ENCODE results near the gene ANK3.

DNA sequence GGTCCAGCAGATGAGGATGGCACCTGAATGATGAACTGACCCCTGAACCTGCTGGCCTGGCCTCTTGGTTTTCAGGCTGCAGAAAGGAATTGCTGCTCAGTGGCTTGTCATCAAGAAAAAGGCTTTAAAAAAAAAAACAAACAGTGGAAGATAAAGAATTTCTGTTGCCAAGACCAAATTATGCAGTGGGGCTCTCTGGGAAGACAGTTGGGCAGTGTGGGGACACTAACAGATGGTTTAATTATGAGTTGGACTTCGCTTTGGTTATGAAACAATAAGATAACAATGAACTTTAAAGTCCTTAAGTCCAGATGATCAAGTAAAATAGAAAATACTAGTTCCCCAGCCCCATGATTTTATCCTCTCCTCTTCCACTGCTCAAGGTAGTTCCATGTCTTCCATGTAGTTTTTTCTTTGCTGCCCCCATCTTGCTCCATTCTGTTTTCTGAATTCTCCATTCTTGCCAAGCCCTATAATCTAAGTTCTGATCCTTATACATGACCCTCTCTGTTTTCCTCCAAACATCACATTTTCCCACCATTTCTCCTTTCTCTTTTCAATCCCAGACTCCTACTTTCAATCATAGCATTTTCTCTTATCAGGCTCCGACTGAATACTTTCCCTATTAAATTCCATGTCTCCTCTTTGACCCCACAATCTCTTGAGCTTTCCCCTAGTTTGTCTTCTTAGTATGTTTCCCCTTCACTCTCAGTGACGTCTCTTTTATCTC, 52.6 kb downstream of the ANK3 start:
- TF ChIP-seq POLR2AphosphoS5 (IDR thresholded peaks at IDR 0.05; ENCODE audit: low read depth, low read length) (no peak), TAF1 (IDR thresholded peaks at IDR 0.05; ENCODE audit: borderline replicate concordance, insufficient read depth, low read length) (no peak), SIN3A (IDR thresholded peaks at IDR 0.05; ENCODE audit: borderline replicate concordance, insufficient read depth, low read length) (no peak)
- TF ChIP-seq, protein P1, sequence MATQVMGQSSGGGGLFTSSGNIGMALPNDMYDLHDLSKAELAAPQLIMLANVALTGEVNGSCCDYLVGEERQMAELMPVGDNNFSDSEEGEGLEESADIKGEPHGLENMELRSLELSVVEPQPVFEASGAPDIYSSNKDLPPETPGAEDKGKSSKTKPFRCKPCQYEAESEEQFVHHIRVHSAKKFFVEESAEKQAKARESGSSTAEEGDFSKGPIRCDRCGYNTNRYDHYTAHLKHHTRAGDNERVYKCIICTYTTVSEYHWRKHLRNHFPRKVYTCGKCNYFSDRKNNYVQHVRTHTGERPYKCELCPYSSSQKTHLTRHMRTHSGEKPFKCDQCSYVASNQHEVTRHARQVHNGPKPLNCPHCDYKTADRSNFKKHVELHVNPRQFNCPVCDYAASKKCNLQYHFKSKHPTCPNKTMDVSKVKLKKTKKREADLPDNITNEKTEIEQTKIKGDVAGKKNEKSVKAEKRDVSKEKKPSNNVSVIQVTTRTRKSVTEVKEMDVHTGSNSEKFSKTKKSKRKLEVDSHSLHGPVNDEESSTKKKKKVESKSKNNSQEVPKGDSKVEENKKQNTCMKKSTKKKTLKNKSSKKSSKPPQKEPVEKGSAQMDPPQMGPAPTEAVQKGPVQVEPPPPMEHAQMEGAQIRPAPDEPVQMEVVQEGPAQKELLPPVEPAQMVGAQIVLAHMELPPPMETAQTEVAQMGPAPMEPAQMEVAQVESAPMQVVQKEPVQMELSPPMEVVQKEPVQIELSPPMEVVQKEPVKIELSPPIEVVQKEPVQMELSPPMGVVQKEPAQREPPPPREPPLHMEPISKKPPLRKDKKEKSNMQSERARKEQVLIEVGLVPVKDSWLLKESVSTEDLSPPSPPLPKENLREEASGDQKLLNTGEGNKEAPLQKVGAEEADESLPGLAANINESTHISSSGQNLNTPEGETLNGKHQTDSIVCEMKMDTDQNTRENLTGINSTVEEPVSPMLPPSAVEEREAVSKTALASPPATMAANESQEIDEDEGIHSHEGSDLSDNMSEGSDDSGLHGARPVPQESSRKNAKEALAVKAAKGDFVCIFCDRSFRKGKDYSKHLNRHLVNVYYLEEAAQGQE (IDR thresholded peaks at IDR 0.05; ENCODE audit: insufficient read depth in 1 of 2, low read depth in 2 of 2, low read length in 2 of 2) = no peak
